Measurements from ENCODE around the gene ATL1.

Gene ATL1

DNA sequence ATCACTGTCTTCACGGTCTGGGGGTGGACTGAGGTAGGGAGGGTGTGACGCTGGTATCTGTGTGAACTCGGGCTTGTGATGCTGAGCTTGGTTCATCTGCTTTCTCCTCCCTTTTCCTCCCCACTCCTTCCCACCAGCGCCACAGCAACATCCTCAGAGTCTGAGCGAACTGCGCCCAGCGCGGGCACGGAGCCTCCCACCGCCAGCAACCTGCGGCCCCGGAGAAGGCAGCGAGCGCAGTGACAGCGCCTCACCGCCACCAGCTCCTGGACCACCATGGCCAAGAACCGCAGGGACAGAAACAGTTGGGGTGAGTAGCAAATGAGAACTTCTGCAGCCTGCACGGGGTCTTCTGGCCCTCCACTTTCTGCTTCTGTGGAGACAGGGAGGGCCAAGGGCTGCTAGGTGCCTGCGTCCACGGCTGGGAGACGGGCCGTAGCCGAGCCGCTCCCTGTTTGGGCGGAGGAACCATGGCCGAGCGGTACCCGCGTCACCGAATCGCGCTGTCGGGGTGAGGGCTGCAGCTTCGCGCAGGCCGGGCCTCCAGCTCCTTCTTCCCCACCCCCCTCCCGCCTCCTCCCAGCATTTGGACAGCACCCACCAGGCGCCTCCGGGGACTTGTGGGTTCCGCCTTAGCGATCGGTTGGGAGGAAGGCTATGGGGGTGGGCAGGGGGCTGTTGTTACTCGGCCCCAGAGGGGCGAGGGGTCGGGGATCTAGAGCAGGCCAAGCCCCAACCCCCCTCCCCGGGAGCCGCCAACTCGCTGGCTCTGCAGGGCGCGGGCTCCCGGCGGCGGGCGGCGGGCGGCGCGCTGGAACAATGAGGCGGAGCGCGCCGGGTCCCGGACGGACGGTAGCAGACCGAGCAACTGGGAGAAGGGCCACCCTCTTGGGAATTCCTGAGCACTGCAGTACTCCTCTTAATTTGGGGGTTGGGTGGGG, at the start of gene ATL1:
Gene ATL1, plus strand, starts transcription at position 156 of the 941 bp plus-strand sequence. Its CDS starts 121 bp downstream, at position 277.
- TF ChIP-seq, protein P1, sequence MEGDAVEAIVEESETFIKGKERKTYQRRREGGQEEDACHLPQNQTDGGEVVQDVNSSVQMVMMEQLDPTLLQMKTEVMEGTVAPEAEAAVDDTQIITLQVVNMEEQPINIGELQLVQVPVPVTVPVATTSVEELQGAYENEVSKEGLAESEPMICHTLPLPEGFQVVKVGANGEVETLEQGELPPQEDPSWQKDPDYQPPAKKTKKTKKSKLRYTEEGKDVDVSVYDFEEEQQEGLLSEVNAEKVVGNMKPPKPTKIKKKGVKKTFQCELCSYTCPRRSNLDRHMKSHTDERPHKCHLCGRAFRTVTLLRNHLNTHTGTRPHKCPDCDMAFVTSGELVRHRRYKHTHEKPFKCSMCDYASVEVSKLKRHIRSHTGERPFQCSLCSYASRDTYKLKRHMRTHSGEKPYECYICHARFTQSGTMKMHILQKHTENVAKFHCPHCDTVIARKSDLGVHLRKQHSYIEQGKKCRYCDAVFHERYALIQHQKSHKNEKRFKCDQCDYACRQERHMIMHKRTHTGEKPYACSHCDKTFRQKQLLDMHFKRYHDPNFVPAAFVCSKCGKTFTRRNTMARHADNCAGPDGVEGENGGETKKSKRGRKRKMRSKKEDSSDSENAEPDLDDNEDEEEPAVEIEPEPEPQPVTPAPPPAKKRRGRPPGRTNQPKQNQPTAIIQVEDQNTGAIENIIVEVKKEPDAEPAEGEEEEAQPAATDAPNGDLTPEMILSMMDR (IDR thresholded peaks at IDR 0.05; ENCODE audit: low read depth, low read length) = no peak

DNA sequence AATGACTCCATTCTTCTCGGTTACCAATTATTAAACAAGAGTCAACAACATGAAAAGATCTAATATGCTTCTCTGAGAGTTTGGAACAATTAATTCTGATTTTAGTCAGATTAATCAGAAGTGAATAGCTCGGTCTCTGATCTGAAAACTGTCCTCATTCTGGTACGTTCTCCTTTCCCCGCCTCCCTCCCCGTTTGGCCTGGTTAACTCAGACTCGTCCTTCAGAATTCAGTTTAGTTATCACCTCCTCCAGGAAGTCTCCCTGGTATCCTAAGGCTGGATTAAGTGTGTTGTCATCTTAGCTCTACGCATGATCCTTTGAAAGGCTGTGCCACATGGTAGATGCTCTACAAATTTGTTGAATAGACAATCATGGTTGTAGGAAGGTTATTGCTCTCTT, 49.8 kb upstream of the ATL1 start:
- TF ChIP-seq, protein P1 (IDR thresholded peaks at IDR 0.05; ENCODE audit: low read depth, low read length) = no peak

More for the DNA sequence above, at the start of gene ATL1:
- peak within 1 kb of the TSS; percentile 80 for H3K4me3 ChIP-seq (ENCODE audit: low read depth, low read length)

DNA sequence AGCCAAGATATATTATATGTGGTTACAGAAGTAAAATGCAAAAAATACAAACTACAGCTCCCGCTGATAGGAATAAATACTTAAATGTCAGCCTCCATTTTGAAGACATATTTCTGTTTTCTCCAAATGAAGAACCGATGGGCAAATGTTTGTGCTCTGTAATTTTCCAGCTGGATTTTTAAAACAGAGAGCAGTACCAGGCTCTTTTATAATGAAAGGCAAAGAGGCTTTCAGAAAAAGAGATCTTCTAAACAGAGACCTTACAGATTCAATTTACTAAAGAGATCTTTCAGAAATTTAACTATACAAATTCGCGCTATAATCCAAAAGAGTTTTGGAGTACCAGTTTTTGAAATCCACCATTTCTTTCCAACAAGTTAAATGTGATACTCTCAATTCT, 47.5 kb upstream of the ATL1 start:
- TF ChIP-seq, protein P1 (IDR thresholded peaks at IDR 0.05; ENCODE audit: low read depth, low read length) = no peak
- no peak overlapping the region for H3K4me3 ChIP-seq (ENCODE audit: low read depth, low read length)

More for the DNA sequence above, 49.8 kb upstream of the ATL1 start:
- no peak overlapping the region for H3K4me3 ChIP-seq (ENCODE audit: low read depth, low read length)

DNA sequence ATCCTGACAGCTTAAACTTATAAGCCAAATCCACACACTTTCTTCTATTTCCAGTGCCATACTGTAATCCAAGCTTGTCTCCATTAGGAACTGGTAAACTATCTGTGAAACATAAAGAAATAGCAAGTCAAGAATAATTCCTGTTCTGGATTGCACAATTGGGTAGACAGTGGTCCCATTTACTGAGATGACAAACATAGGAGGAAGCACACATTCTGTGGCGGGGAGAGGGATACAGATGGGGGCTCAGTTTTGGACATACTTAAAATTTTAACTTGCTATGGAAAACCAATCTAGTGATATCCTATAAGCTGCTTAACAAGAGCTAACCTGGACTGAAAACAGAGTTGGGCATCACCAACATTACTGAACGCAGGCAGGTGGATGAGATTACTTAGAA, 43.9 kb upstream of the ATL1 start:
- H3K4me3 ChIP-seq (ENCODE audit: low read depth, low read length) = no peak overlapping the region
- TF ChIP-seq, protein P1 (IDR thresholded peaks at IDR 0.05; ENCODE audit: low read depth, low read length) = no peak

DNA sequence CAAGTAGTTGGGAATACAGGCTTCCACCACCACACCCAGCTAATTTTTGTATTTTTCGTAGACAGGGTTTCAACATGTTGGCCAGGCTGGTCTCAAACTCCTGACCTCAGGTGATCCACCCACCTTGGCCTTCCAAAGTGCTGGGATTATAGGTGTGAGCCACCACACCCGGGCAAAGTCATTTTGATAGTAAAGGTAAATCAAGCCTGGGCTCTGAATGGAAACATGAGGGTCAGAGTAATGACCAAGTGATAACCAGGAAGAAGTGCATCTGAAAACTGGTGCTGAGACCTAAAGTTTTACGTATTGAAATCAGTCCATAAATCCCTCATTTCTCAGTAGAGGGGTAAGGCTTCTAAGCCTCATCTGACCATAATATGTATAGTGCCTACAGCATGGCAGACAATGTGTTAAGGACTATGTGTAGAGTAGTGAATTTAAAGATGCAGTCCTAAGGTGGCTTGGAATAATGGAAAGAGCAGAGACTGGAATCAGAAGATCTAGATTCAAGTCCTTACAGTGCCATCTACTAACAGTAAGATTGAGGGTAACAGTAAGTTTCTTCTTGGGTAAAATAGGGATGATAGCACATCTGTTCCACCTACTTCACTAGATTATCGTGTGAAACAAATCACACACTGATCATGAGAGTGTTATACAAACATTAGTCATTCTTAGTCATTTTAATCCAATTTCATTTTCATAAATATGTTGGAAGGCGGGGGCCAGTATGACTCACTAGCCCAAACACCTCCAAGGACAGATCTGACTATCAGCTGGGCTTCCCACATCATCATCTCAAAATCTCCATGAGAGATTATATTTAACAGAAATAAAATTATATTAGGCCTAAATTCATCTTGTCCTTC, 38.8 kb upstream of the ATL1 start:
- no peak overlapping the region for H3K4me3 ChIP-seq (ENCODE audit: low read depth, low read length)
- TF ChIP-seq, protein P1 (IDR thresholded peaks at IDR 0.05; ENCODE audit: low read depth, low read length) = no peak

DNA sequence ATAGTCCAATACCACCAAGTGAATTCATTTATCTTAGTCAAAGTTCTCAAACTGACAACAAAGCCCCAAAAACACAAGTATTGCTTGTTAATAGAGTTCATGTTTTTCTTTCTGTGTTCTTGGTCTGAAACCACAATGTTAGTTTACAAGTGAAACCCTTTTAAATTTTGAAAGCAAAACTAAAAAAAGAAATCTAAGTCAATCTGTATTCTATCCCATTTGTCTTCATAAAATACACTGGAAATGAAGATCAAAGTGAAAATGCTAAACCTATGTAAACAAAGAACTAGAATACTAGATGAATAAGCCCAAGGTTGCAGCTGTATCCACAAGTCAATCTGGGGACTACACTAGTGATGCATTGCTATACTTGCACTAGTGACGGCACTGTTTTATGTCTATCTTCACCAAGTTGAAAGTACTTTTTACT, 38.0 kb upstream of the ATL1 start:
- TF ChIP-seq, protein P1 (IDR thresholded peaks at IDR 0.05; ENCODE audit: low read depth, low read length) = no peak
- no peak overlapping the region for H3K4me3 ChIP-seq (ENCODE audit: low read depth, low read length)

Measured in WI38 (cell line).